ENCODE results near the gene PDE6D.

PDE6D gene

DNA sequence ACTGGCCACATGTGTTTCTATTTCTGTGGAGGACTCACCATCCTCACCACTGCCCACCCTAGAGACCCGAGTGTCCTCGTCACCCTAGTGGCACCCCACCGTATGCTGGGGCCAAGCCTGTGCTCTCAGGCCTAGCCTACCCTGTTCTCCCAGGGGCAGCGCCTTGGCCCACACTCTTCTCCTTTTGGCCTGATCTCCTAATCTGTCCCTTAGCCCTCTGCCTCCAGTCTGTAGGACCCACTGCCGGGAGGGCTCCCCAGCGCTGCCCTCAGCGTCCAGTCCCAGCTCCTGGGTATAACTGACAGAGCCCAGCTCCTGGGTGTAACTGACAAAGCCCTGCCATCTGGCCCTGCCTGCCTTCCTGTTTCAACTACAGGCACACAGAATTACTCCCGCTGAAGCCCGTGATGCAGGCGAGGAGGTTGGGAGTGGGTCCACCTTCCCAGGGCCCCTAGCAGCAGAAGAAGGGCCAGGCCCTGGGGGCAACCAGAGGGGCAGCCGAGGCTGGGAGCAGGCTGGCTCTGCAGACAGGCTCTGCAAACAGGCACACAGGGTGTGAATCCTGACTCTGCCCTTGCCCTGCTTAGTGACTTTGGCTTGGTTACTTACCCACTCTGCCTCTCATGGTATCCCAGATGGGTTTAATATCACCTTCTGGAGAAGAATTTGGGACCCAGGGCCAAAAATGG, 98.3 kb downstream of the PDE6D start:
- DNase-seq (ENCODE audit: low read depth) = no peak
